H1 (cell line): ENCODE measurements around the gene LYVE1.

Experiments used
- CTCF ChIP-seq, 3 experiments: IDR thresholded peaks; 1 replicate in 2 of 3; 2 replicates in 1 of 3; pipeline versions ENCODE4 v1.5.1 to v1.6.1; 2011; ENCODE audit warnings: low read length in 3 of 3, mild to moderate bottlenecking in 3 of 3, inconsistent platforms in 2 of 3, low read depth in 1 of 3, moderate library complexity in 1 of 3; ENCODE audit not compliant: insufficient read depth in 1 of 3; ENCODE audit errors: control extremely low read depth in 1 of 3
- EZH2 ChIP-seq: fragments of 200-600 bp; sonication (generic); IDR thresholded peaks from 2 replicates; pipeline ENCODE4 v1.7.1; 2012; ENCODE audit warnings: low read depth, mild to moderate bottlenecking, moderate library complexity, low read length, inconsistent platforms; ENCODE audit not compliant: severe bottlenecking
- POLR2AphosphoS5 ChIP-seq: IDR thresholded peaks from 2 replicates; pipeline ENCODE4 v1.6.1; 2011; ENCODE audit warnings: low read depth, low read length
- SP1 ChIP-seq: IDR thresholded peaks from 2 replicates; pipeline ENCODE4 v1.6.1; 2011; ENCODE audit warnings: low read depth, low read length
- SRF ChIP-seq: IDR thresholded peaks from 2 replicates; pipeline ENCODE4 v1.6.1; 2011; ENCODE audit warnings: mild to moderate bottlenecking, low read depth, low read length, moderate library complexity
- TBP ChIP-seq: IDR thresholded peaks from 2 replicates; pipeline ENCODE4 v1.6.1; 2011; ENCODE audit warnings: low read depth, low read length, improper control_type of control experiment
- YY1 ChIP-seq: IDR thresholded peaks from 2 replicates; pipeline ENCODE4 v1.6.1; 2011; ENCODE audit warnings: low read depth, mild to moderate bottlenecking, low read length

GRCh38 chr11:10608584-10608983, 40.1 kb upstream of the LYVE1 start:
- TF ChIP-seq TBP (no peak), CTCF (IDR thresholded peaks at IDR 0.05; ENCODE audit: control extremely low read depth in 1 of 3, insufficient read depth in 1 of 3, low read depth in 1 of 3, low read length in 3 of 3) (no peak), SP1 (no peak), EZH2 (no peak), POLR2AphosphoS5 (no peak), SRF (no peak), YY1 (no peak)
